ENCODE results near the gene DLGAP1.

The DLGAP1 gene

DNA sequence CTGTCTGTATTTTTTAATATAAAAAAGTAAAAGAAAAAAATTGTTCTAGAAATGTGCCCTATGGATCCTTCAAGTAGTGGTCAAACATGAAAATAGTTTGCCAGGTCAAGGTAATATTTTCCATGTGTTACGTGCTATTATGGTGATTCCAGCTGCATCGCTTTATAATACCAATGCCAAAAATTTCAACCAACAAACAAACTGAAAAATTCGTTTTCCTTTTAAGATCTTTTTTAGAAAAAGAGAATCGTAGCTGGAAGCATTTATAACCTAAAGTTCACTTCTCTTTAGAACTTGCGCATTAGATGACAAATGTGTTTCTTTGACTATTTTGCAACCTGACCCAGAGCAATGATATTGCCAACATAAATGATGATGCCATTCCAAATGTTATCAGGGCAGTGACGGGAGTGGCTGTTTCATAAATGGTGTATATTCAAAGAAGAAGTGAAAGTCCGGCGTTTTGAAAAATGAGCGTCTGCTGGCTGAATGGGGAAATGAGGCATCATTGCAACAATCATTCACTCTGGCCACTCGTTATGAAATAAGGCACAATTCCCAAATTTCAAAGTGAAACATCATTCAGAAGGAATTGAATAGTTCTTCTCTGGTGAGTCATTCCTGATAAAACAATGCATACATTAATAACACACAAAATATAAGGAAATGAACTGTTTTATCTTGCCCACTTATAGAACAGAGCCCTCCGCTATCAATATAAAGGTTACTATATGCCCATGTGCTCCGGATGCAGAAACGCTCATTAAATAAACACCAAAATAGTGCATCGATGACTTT lies 707.7 kb downstream of the DLGAP1 start:
- DNase-seq = no peak

DNA sequence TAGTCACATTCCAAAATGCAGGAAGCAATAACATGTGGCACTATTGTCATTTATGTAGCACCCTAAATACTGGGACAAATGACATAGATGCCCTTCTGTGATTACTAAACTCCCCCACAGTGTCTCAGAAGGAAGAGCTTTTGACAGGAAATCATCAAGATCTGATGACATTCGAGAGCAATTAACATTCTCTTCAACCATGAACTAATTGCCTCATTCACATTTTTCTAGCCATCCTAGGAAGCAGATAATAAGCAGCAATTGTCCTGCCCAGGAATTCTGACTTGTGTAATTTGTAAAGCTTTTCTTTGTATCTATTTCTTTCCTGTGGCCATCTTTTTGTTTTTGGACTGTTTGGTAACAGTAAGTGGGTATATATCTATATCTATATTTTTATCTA lies 712.6 kb downstream of the DLGAP1 start:
- DNase-seq = no peak

DNA sequence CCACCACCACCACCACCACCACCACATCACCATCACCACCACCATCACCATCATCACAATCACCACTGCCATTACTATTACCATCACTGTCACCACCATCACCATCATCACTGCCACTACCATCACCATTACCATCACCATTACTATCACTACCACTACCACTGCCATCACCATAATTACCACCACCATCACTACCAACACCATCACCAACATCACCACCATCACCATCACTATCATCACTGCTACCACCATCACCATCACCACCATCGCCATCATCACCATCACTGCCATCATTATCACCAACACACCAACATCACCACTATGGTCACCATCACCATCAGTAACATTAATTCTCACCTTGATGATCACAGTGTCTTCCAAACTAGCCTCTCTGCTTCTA lies 713.8 kb downstream of the DLGAP1 start:
- no peak for DNase-seq

DNA sequence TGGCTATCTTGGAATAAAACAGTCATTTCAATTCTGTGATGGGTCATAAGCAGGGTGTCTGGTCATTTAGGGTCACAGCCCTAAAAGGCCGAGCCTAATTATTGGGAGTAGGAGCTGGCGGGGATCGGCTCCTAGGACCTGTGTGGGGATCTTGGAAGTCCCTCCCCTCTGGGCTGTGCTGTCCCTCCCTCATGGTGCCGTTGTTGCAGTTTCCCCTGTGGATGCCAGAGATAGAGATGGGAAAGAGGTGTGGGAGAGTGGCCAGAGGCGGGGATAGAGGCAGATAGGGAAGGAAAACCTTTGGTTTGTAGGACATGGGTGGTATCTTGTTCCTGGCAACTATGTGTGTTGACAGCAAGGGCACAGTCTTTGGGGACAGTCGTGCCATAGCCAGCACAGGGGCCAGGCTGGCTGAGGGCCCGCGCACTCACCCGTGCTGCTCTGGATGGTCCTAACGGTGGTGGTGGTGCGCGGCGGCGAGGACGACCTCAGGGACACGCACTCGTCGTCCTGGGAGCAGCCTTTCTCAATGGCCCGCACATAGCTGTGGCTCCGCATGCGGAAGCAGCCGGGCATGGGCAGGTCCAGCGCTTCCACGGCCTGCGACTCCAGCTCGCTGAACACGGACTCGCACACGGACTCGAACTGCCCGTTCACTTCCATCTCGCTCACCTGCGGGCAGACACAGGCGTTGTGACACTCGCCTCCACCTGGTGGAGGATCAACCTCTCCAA lies 726.2 kb downstream of the DLGAP1 start:
- DNase-seq = no peak

DNA sequence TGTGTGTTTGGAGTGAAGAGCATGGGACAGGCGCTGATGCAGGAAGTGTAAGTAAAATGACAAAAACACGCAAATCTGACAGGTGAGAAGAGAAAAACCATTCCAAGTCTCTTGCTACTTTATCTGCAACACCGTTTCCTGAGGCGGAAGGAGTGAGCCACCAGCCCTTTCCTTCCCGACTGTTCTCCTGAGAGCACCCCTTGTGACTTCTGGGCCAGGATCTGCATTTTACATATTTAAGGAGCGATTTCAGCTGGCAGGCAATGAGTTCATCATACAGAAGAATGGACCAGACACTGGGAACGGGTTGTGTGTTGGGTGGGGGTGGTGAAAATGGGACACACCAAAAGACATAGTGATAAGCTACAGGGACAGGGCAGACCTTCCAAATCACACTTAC lies 727.8 kb downstream of the DLGAP1 start:
- no peak for DNase-seq

DNA sequence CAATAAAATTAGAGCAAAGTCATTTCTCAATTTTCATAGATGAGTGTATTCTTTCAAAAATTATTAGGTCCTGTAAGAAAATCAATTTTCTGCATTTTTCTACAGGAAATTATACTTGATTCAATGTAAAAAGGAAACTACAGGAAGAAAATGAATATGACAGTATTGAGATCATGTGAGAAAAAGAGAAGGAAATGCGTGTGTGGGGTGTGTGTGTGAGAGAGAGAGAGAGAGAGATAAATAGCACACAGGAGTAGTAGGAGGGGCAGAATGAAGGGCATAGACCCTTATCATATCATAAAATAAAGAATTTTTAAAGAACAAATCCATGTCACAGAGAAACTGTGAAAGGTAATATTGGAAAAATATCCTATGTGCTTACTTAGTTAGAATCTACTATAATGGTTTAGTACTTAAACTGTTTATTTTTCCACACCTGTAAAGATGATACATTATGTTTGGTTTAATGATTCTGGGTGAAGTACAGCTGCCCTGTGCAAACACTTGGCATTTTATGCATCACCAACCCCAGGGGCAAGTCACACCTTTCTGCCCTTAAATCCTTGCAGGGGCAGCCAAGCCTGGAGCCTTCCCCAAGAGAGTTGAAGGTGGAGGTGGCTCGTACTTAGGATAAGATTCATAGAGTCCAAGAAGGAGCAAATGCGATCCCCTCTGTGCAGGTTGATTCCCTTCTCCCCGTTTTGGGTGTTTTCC lies 728.7 kb downstream of the DLGAP1 start:
- no peak for DNase-seq

DNA sequence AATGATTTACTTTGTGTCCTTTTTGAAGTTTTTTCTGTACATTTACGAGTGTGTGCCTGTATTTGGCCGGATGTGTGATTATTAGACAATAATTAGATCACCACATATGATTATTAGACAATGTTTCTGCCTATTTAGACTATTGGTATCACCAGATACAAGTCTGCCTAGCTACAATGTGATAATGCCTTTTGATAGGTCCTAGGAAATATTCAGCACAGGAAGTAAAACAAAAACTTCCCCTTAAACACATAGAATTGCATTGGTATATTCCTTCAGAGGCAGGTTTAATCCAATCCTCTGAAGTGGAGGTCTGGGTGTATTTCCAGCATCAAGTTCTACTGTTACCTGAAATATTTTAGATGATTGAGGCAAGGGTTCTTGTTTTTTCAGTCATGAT lies 730.0 kb downstream of the DLGAP1 start:
- DNase-seq = no peak

DNA sequence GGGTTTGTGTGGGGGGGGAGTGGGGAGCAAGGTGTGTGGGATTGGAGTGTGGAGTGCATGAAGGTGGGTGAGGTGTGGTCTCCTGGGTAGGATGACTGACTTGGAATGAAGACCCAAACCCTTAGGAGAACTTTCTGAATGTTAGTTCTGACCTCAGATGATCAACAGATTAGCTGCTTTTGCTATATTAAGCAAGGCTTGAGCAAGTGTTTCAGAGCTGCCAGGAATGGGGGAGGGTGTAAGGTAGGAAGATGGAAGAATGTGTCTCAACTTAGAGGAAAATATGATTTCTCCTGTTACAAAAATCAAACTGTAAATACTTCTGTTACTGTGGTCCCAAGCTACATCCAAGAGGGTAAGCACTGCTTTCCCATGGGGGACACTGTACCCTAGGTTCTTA lies 731.6 kb downstream of the DLGAP1 start:
- no peak for DNase-seq

DNA sequence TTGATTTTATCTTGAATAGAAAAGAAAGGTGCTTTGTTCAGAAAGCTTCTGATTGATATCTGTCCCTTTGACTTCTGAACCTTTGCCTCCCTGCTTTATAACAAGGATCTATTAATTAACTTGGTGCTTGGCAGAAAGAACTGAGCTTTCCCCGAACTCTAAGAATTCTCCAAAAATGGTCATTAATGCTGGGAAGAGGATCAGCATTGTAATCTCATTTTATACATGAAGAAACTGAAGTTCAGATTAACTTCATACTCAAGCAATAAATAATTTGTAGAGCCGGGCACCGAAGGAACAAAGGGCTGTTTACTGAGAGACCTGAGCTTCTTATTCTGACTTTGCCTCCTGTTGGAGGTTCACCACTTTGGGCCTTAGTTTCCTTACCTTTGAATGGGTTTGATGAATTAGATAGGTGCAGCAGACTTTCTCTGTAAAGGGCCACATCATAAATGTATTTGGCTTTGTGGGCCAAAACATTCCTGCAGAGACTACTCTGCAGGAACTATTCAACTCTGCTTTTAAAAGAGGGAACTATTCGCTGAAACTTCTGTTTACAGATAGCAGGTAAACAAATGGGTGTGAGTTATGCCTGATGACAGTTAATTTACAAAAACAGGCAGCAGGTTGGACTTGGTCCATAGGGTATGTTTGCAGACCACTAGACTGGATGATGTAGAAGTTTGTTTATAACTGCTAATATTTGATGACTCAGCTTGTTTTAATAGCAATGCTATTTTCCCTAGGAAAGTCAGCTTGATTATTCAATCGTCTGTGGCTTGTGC lies 732.3 kb downstream of the DLGAP1 start:
- no peak for DNase-seq

DNA sequence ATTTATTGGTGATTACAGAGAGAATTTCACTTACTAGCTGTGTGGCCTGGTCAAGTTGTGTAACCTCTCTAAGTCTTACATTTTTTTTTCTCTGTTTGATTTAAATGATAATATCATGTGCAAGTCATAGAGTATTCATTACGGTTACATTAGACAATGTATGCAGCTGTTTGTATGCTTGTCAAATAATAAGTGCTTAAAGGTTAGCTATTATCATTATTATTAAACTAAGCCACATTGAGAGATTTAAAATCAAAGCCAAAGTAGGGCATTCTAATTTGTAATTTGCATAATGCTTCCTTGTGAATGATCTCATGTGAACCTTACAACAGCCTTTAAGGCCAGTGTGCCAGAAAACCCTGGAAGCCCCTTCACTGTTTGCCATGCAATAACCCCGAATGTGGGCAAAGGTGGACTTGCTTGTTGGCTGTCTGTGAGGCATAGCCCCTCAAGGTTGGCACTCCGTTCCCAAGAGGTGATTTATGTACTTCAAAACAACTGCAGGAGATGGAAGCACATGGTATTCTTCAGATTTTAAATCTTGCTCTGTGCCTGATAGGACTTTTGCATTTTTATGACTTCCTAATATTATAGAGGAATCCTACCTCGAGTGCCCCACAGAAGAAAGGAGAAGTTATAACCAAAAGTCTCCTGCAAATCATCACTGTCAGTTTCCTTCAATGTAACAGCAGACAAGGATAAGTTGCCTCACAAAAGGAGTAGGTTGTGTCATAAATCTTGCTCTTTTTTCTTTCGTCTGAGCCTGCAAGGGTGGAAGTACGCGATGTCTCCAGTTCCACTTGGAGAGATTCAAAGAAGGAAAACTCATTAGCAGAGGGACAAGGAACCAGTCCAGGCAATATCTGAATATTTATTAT lies 733.1 kb downstream of the DLGAP1 start:
- DNase-seq = no peak

DNA sequence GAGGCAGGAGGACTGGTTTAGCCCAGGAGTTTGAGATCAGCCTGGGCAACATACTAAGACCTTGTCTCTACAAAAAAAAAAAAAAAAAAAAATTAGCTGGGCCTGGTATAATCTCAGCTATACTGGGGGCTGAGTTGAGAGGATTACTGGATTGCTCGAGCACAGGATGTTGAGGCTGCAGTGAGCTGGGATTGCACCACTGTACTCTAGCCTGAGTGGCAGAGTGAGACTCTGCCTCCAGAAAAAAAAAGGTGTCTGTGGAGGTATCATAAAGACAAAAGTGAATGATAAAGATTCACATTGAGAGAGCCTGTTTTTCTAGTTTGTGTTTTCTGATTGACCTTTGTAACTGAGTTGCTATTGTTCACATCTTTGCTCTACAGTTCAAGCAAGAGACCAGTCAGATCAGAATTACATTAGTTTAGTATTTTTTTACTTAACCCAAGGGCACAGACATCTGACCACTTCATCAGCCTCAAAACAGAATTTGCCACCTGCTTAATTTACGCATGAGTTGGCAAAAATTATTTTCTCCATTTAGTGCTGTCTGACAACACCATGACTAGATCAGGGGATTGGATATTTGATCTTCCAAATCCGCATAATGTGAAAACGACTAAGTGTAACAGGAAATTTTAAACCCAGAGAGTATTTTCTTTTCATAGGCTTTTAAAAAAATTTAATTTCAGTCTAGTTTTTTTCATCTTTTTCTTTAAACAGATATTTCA lies 734.1 kb downstream of the DLGAP1 start:
- DNase-seq = no peak

DNA sequence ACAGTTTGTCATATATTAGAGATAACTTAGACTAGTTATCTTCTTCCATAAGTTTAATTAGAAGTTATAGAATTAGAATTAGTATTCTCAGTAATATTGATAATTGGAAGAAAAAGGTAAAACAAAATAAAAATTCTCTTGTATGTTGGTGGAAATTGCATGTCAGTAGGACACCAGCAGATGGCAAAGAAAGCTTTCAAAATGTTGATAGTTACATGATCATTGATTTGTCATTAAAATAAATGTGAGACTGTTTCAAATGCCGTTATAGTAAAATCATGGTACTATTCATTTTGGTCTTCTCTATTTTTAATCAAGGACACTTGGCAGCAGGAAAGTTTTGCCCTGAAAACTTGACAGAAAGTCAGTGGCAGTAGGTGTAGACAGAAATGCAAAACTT lies 734.9 kb downstream of the DLGAP1 start:
- DNase-seq = no peak

DNA sequence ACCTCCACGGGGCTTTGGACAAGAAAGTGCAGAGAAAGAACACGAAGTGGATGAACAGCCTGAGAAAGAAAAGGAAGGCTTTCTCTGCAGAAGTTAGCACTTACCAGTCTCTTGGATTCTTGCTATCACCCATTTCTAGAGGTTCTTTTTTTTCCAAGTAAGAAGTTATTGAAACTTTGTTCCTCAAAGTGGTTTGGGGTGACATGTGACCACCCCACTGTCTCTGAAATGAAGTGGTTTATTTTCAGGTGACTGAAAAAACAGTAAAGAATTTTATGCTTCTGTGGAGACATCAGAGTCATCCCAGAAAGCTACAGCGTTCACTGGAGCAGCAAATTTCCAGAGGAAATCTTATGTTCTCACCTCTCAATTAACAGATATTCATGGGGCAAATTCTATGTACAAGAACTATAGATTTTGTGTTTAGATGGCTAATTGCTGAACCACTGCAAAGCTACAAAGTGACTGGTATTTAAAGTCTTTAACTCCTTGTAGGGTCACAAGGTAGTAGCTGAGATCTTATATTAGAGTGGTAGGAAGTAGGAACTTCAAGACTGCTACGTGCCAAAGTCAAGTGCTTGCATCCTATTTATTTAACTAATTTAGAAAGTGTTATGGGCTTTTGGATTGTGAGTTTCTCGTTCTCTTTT lies 737.6 kb downstream of the DLGAP1 start:
- no peak for DNase-seq

DNA sequence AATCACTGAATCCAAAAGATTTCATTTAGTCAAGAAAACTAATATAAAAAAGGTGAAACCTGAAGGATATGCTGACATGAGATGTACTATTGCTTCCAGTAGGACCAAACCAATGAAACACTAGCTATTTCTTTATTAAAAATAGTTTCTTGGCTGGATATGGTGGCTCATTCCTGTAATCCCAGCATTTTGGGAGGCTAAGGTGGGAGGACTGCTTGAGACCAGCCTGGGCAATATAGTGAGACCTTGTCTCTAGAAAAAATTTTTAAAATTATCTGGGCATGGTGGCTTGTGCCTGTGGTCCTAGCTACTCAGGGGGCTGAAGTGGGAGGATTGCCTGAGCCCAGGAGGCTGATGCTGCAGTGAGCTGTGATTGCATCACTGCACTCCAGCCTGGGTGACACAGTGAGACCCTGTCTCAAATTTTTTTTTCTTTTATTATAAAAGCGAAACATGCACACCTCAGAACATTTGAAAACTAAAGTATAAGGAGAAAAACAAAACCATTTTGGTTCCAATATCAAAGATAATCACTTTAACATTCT lies 738.9 kb downstream of the DLGAP1 start:
- no peak for DNase-seq

DNA sequence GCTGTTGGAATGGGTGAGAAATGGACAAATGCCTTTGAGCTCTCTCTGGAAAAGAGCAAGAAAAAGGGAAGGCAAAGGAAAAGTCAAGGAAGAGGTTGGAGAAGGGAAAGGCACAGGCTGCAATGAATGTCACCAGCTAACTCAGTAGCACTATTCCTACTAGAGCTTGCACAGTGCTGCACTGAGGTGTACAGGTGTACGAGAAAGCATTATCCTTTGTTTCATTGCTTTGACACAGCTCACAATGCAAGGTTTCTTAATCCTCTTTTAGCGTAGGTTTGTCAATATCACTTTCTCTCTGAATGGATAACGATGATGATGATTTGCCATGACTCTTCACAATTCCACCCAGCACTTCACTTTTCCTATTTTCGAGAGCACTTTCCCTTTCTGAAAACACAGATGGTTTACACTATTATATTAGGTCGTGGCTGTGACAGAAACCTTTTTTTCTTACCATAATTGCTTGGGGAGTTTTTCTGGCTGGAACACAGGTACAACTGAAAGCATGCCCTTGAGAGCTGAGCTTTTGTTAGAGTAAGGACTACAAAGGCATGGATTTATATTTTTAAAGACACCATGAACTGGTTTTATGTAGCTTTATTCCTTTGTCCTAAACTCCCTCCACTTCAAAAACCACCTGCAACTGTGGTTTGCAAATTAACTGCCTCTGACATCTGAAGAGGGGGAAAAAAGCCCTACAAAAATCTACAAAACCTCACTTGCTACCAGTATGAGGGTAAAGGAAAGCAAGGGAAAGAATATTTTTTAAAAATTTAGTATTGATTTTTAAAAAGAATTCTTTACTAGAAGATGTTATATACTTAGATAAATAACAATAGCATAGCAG lies 739.7 kb downstream of the DLGAP1 start:
- no peak for DNase-seq

DNA sequence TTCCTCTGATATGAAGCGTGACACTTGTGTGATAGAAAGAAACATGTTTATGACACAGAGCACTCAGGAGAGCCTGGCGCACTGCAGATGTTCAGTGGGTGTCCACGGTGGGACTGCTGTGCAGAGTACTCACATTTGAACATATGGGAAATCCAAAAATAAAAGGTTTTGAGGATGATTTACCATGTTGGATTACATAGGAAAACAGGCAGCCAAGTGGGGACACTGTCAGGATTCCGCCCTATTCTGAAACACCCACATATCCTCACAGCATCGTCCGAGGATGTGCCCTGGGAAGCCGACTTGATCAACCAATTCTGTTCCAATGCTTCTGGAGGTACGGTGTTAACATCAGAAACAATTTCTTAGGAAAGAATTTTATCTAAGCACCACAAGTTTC lies 741.4 kb downstream of the DLGAP1 start:
- no peak for DNase-seq

DNA sequence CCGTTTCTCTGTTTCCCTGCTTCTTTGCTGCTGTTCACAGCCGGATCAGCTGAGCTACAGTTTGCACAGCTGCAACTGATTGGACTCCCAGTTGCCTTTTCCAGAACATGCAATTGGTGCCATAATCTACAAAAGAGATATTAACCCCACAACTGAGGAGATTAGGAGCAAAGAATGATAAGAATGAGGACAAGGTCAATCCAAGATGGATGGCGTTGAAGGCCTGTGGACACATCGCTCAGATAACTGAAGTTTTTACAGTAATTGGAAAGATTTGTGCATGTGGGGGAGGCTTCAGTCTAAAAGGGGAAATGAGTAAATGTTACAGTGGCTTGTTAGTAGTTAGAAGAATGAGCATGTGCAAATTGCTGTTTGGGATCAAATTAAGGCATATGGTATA lies 741.9 kb downstream of the DLGAP1 start:
- DNase-seq = no peak

DNA sequence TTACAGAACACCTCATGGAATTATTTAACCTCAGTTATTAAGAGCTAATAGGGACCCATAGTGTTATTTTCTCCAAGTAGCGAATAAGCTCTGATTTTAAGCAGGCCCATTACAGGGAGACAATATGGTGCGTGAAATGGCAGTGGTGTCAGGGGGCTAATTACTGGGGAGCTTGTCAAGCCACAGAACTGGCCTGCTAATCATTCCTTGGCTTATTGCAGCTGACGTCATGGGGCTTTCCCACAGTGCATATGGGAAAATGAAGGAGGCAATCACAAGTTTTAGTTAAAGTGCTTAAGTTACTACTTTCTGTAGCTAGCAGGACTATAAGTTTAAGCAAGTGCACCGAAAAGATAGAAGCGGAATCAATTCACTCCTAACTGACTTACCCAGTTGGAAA lies 742.6 kb downstream of the DLGAP1 start:
- no peak for DNase-seq

DNA sequence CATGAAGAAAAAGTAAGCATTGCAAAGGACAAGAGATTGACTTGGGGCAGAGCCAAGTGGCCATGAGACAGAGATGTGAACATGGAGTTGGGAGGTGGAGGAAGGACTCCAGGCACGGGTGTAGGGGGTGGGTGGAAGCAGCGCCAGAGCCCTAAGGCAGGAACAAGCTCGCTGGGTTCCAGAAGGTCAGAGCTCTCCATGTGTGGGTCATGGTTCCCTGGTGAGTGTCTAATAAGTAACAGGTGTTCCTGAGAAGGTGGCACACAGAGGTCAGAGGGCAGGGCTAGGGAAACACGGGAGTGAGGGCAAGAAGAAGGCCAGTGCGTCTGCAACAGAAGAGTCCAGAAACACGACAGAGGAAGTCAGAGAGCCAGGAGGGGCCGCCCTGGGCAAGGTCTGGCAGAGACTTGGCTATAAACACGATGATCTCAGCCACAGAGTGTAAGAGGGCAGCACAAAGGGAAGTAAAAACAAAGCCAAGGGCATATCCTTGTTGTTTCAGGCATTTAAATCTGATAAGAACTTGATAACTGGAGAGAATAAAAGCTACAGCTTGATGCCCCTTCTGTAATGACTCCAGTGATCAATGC lies 744.3 kb downstream of the DLGAP1 start:
- DNase-seq = no peak

All from NK-92 treated with Interleukin-12 subunit alpha and Interleukin-12 subunit beta, amount 100 ng/mL, for 24 hours (cell line).